ENCODE results near the gene CCN2.
"Not testable (repeated sequence)": the region's sequence is repeated elsewhere in the genome, so short reads cannot be mapped to it uniquely, and the experiment has no call there.

The CCN2 gene

GRCh38 chr6:131901326-131901873 lies 49.8 kb downstream of the CCN2 start:
- H3K4ac ChIP-seq (ENCODE audit: low read depth, low read length); H4K91ac ChIP-seq (ENCODE audit: low read depth, low read length); H3K36me3 ChIP-seq (ENCODE audit: control insufficient read depth in 1 of 2, insufficient read depth in 2 of 2, low read length in 2 of 2); H3K27ac ChIP-seq (ENCODE audit: low read depth, low read length); H2AK5ac ChIP-seq (ENCODE audit: low read length); H3K4me3 ChIP-seq (ENCODE audit: low read depth, low read length); H3K9ac ChIP-seq (ENCODE audit: low read length); H3K4me1 ChIP-seq (ENCODE audit: control insufficient read depth in 1 of 2, insufficient read depth in 2 of 2, low read length in 2 of 2); H3K9me3 ChIP-seq (ENCODE audit: insufficient read depth, low read depth, low read length); H3K27me3 ChIP-seq (ENCODE audit: insufficient read depth, low read length); H2BK12ac ChIP-seq (ENCODE audit: low read length); H3K23ac ChIP-seq (ENCODE audit: low read length); H2BK120ac ChIP-seq (ENCODE audit: insufficient read depth, low read length, poor library complexity); H3K4me2 ChIP-seq (ENCODE audit: low read length); H4K8ac ChIP-seq (ENCODE audit: low read depth, low read length); H3K79me2 ChIP-seq (ENCODE audit: control insufficient read depth, insufficient read depth, low read length, poor library complexity); H4K12ac ChIP-seq (ENCODE audit: low read depth, low read length); H3K14ac ChIP-seq (ENCODE audit: low read length); H3K18ac ChIP-seq (ENCODE audit: low read length); H2AFZ ChIP-seq (ENCODE audit: insufficient read depth, low read length, poor library complexity); H2BK5ac ChIP-seq (ENCODE audit: low read depth, low read length, poor library complexity); DNase-seq; H3K79me1 ChIP-seq (ENCODE audit: low read length): not testable (repeated sequence)
- WGBS (ENCODE audit: extremely low coverage, insufficient coverage, insufficient read length) = no CpG with 5 or more reads among the region's 5 CpGs

- H2BK120ac ChIP-seq (ENCODE audit: insufficient read depth, low read length, poor library complexity) = no peak overlapping the region
- H3K79me1 ChIP-seq (ENCODE audit: low read length) = no peaks in the 10 kb centered on the region
- DNase-seq = no peak
- H3K4me3 ChIP-seq (ENCODE audit: low read depth, low read length) = no peak overlapping the region
- no peak overlapping the region for H4K12ac ChIP-seq (ENCODE audit: low read depth, low read length)
- no peak overlapping the region for H2BK12ac ChIP-seq (ENCODE audit: low read length)
- no peak overlapping the region for H3K4ac ChIP-seq (ENCODE audit: low read depth, low read length)
- no peaks in the 10 kb centered on the region for H3K4me1 ChIP-seq (ENCODE audit: control insufficient read depth in 1 of 2, insufficient read depth in 2 of 2, low read length in 2 of 2)
- peaks cover 1% of the 10 kb centered on the region for H3K9me3 ChIP-seq (ENCODE audit: insufficient read depth, low read depth, low read length)
- H3K18ac ChIP-seq (ENCODE audit: low read length) = no peak overlapping the region
- no peak overlapping the region for H3K27ac ChIP-seq (ENCODE audit: low read depth, low read length)
- no peak overlapping the region for H3K23ac ChIP-seq (ENCODE audit: low read length)
- no peaks in the 10 kb centered on the region for H3K36me3 ChIP-seq (ENCODE audit: control insufficient read depth in 1 of 2, insufficient read depth in 2 of 2, low read length in 2 of 2)
- no peak overlapping the region for H3K14ac ChIP-seq (ENCODE audit: low read length)
- H3K4me2 ChIP-seq (ENCODE audit: low read length) = no peak overlapping the region
- H4K91ac ChIP-seq (ENCODE audit: low read depth, low read length) = no peak overlapping the region
- no peak overlapping the region for H4K8ac ChIP-seq (ENCODE audit: low read depth, low read length)
- H2AFZ ChIP-seq (ENCODE audit: insufficient read depth, low read length, poor library complexity) = no peak overlapping the region
- H3K9ac ChIP-seq (ENCODE audit: low read length) = no peak overlapping the region
- no peaks in the 10 kb centered on the region for H3K79me2 ChIP-seq (ENCODE audit: control insufficient read depth, insufficient read depth, low read length, poor library complexity)
- no peak overlapping the region for H2BK5ac ChIP-seq (ENCODE audit: low read depth, low read length, poor library complexity)
- H3K27me3 ChIP-seq (ENCODE audit: insufficient read depth, low read length) = no peaks in the 10 kb centered on the region
- no peak overlapping the region for H2AK5ac ChIP-seq (ENCODE audit: low read length)
Observed at GRCh38 chr6:131900231-131900630, 50.9 kb downstream of the CCN2 start.

- no CpG with 5 or more reads among the region's 1 CpG for WGBS (ENCODE audit: extremely low coverage, insufficient coverage, insufficient read length)
- no peak overlapping the region for H3K23ac ChIP-seq (ENCODE audit: low read length)
- H2AFZ ChIP-seq (ENCODE audit: insufficient read depth, low read length, poor library complexity) = no peak overlapping the region
- H3K9ac ChIP-seq (ENCODE audit: low read length) = no peak overlapping the region
- no peak overlapping the region for H4K91ac ChIP-seq (ENCODE audit: low read depth, low read length)
- no peak overlapping the region for H3K4ac ChIP-seq (ENCODE audit: low read depth, low read length)
- peaks cover 1% of the 10 kb centered on the region for H3K9me3 ChIP-seq (ENCODE audit: insufficient read depth, low read depth, low read length)
- H2BK12ac ChIP-seq (ENCODE audit: low read length) = no peak overlapping the region
- no peaks in the 10 kb centered on the region for H3K36me3 ChIP-seq (ENCODE audit: control insufficient read depth in 1 of 2, insufficient read depth in 2 of 2, low read length in 2 of 2)
- no peak overlapping the region for H3K14ac ChIP-seq (ENCODE audit: low read length)
- H3K4me3 ChIP-seq (ENCODE audit: low read depth, low read length) = no peak overlapping the region
- no peaks in the 10 kb centered on the region for H3K27me3 ChIP-seq (ENCODE audit: insufficient read depth, low read length)
- no peak overlapping the region for H4K8ac ChIP-seq (ENCODE audit: low read depth, low read length)
- no peak overlapping the region for H2AK5ac ChIP-seq (ENCODE audit: low read length)
- no peak overlapping the region for H4K12ac ChIP-seq (ENCODE audit: low read depth, low read length)
- H3K27ac ChIP-seq (ENCODE audit: low read depth, low read length) = no peak overlapping the region
- no peak overlapping the region for H3K18ac ChIP-seq (ENCODE audit: low read length)
- H3K4me1 ChIP-seq (ENCODE audit: control insufficient read depth in 1 of 2, insufficient read depth in 2 of 2, low read length in 2 of 2) = no peaks in the 10 kb centered on the region
- no peak for DNase-seq
- no peak overlapping the region for H2BK5ac ChIP-seq (ENCODE audit: low read depth, low read length, poor library complexity)
- H3K4me2 ChIP-seq (ENCODE audit: low read length) = no peak overlapping the region
- no peaks in the 10 kb centered on the region for H3K79me1 ChIP-seq (ENCODE audit: low read length)
- no peak overlapping the region for H2BK120ac ChIP-seq (ENCODE audit: insufficient read depth, low read length, poor library complexity)
- no peaks in the 10 kb centered on the region for H3K79me2 ChIP-seq (ENCODE audit: control insufficient read depth, insufficient read depth, low read length, poor library complexity)
Observed at GRCh38 chr6:131898718-131899117, 52.5 kb downstream of the CCN2 start.

Measured in trophoblast cell (in vitro differentiated cells and primary cell).